HEK293 (cell line): ENCODE data around the gene DDB1.

ENCODE experiments used
- CTCF ChIA-PET: fragments of 350-600 bp; formaldehyde crosslinking; extraction: SDS; loops from one replicate; lab custom pipeline; 2021; ENCODE audit warnings: antibody characterized with exemption; lab: Yijun Ruan, JAX
- POLR2A ChIA-PET: fragments of 300-600 bp; formaldehyde crosslinking; extraction: SDS; loops from one replicate; lab custom pipeline; 2020; ENCODE audit warnings: antibody characterized with exemption, inconsistent platforms; lab: Yijun Ruan, JAX
- H3K27ac ChIP-seq: fragments of 200-500 bp; sonication (Bioruptor generic); 2 replicates; pipeline ENCODE4 v1.5.1; 2014; ENCODE audit warnings: low read depth, low read length, control low read depth, inconsistent platforms; ENCODE audit errors: extremely low read depth
- H3K36me3 ChIP-seq, 2 experiments: fragments of 200-500 bp in 1 of 2; sonication (Bioruptor generic) in 1 of 2; 1 replicate in 1 of 2; 2 replicates in 1 of 2; pipeline ENCODE4 v1.5.1; 2014 to 2017; ENCODE audit warnings: inconsistent platforms in 2 of 2, low read length in 2 of 2; ENCODE audit not compliant: control insufficient read depth in 2 of 2, insufficient read depth in 1 of 2
- H3K4me1 ChIP-seq: fragments of 200-500 bp; sonication (Bioruptor generic); 2 replicates; pipeline ENCODE4 v1.5.1; 2014; ENCODE audit warnings: mild to moderate bottlenecking, low read length, inconsistent platforms; ENCODE audit not compliant: control insufficient read depth, insufficient read depth
- H3K4me3 ChIP-seq: 2 replicates; pipeline ENCODE4 v1.5.1; 2011; ENCODE audit warnings: low read depth, mild to moderate bottlenecking, control low read depth, low read length, moderate library complexity
- H3K9me3 ChIP-seq: fragments of 200-500 bp; sonication (Bioruptor generic); 2 replicates; pipeline ENCODE4 v1.5.1; 2014; ENCODE audit warnings: low read depth, low read length, inconsistent platforms; ENCODE audit not compliant: control insufficient read depth, insufficient read depth
- EGR2 ChIP-seq: fragments of 450-650 bp; formaldehyde crosslinking; IDR thresholded peaks from 2 replicates; pipeline ENCODE4 v1.5.1; 2016; ENCODE audit warnings: low read depth, missing biosample characterization, missing genetic modification characterization
- ELK4 ChIP-seq: IDR thresholded peaks from 2 replicates; pipeline ENCODE4 v1.6.1; 2011; ENCODE audit warnings: mild to moderate bottlenecking, low read depth, low read length, borderline replicate concordance
- KLF17 ChIP-seq: fragments of 450-650 bp; formaldehyde crosslinking; IDR thresholded peaks from 2 replicates; pipeline ENCODE4 v1.5.1; 2016; ENCODE audit warnings: missing biosample characterization, missing genetic modification characterization
- PRDM1 ChIP-seq: fragments of 450-650 bp; formaldehyde crosslinking; IDR thresholded peaks from 2 replicates; pipeline ENCODE4; 2016; ENCODE audit warnings: missing biosample characterization, missing genetic modification characterization
- YY2 ChIP-seq: fragments of 450-650 bp; formaldehyde crosslinking; IDR thresholded peaks from 2 replicates; pipeline ENCODE4 v1.5.1; 2016; ENCODE audit warnings: missing biosample characterization, missing genetic modification characterization
- ZBTB8A ChIP-seq: fragments of 450-650 bp; formaldehyde crosslinking; IDR thresholded peaks from 2 replicates; pipeline ENCODE4 v1.5.1; 2016; ENCODE audit warnings: missing biosample characterization, missing genetic modification characterization
- ZEB2 ChIP-seq: fragments of 450-650 bp; formaldehyde crosslinking; IDR thresholded peaks from 2 replicates; pipeline ENCODE4 v1.5.1; 2016; ENCODE audit warnings: missing biosample characterization, missing genetic modification characterization
- ZFP41 ChIP-seq: fragments of 450-650 bp; formaldehyde crosslinking; IDR thresholded peaks from 2 replicates; pipeline ENCODE4 v1.5.1; 2016; ENCODE audit warnings: missing biosample characterization, missing genetic modification characterization, borderline replicate concordance
- ZNF132 ChIP-seq: fragments of 450-650 bp; formaldehyde crosslinking; IDR thresholded peaks from 2 replicates; pipeline ENCODE4 v1.5.1; 2017; ENCODE audit warnings: missing biosample characterization, missing genetic modification characterization, borderline replicate concordance
- ZNF184 ChIP-seq: fragments of 450-650 bp; IDR thresholded peaks from 2 replicates; pipeline ENCODE4 v1.5.1; 2018; ENCODE audit warnings: missing biosample characterization, mild to moderate bottlenecking, missing genetic modification characterization
- ZNF239 ChIP-seq: fragments of 450-650 bp; formaldehyde crosslinking; IDR thresholded peaks from 2 replicates; pipeline ENCODE4 v1.5.1; 2016; ENCODE audit warnings: missing biosample characterization, missing genetic modification characterization
- ZNF248 ChIP-seq: fragments of 450-650 bp; formaldehyde crosslinking; IDR thresholded peaks from 2 replicates; pipeline ENCODE4 v1.5.1; 2017; ENCODE audit warnings: missing biosample characterization, missing genetic modification characterization
- ZNF274 ChIP-seq, 2 experiments: fragments of 200-500 bp in 1 of 2; fragments of 450-650 bp in 1 of 2; sonication (Bioruptor generic) in 1 of 2; formaldehyde crosslinking in 1 of 2; IDR thresholded peaks; 2 replicates each; pipeline versions ENCODE4 v1.5.1 to v1.6.1; 2014 to 2016; ENCODE audit warnings: borderline replicate concordance in 1 of 2, inconsistent platforms in 1 of 2, low read length in 1 of 2, missing biosample characterization in 1 of 2, missing genetic modification characterization in 1 of 2
- ZNF280D ChIP-seq: fragments of 450-650 bp; formaldehyde crosslinking; IDR thresholded peaks from 2 replicates; pipeline ENCODE4 v1.5.1; 2016; ENCODE audit warnings: missing biosample characterization, missing genetic modification characterization
- ZNF350 ChIP-seq: fragments of 450-650 bp; formaldehyde crosslinking; IDR thresholded peaks from 2 replicates; pipeline ENCODE4 v1.5.0; 2017; ENCODE audit warnings: missing biosample characterization, mild to moderate bottlenecking, missing genetic modification characterization
- ZNF362 ChIP-seq: fragments of 450-650 bp; formaldehyde crosslinking; IDR thresholded peaks from 2 replicates; pipeline ENCODE4 v1.5.1; 2016; ENCODE audit warnings: missing biosample characterization, missing genetic modification characterization
- ZNF366 ChIP-seq: fragments of 450-650 bp; formaldehyde crosslinking; conservative IDR thresholded peaks from 2 replicates; pipeline ENCODE4 v1.5.1; 2016; ENCODE audit warnings: missing biosample characterization, missing genetic modification characterization
- ZNF391 ChIP-seq: fragments of 450-650 bp; formaldehyde crosslinking; IDR thresholded peaks from 2 replicates; pipeline ENCODE4 v1.5.1; 2016; ENCODE audit warnings: low read depth, missing biosample characterization, missing genetic modification characterization, borderline replicate concordance
- ZNF404 ChIP-seq: fragments of 450-650 bp; formaldehyde crosslinking; IDR thresholded peaks from 2 replicates; pipeline ENCODE4 v1.5.1; 2017; ENCODE audit warnings: missing biosample characterization, missing genetic modification characterization
- ZNF426 ChIP-seq: fragments of 450-650 bp; formaldehyde crosslinking; IDR thresholded peaks from 2 replicates; pipeline ENCODE4 v1.5.1; 2017; ENCODE audit warnings: missing biosample characterization, missing genetic modification characterization, mild to moderate bottlenecking, inconsistent platforms, moderate library complexity
- ZNF449 ChIP-seq: fragments of 450-650 bp; formaldehyde crosslinking; IDR thresholded peaks from 2 replicates; pipeline ENCODE4 v1.5.1; 2017; ENCODE audit warnings: missing biosample characterization, mild to moderate bottlenecking, missing genetic modification characterization, moderate library complexity
- ZNF48 ChIP-seq: fragments of 450-650 bp; formaldehyde crosslinking; IDR thresholded peaks from 2 replicates; pipeline ENCODE4 v1.5.1; 2016; ENCODE audit warnings: missing biosample characterization, missing genetic modification characterization
- ZNF530 ChIP-seq: fragments of 450-650 bp; formaldehyde crosslinking; IDR thresholded peaks from 2 replicates; pipeline ENCODE4 v1.5.1; 2016; ENCODE audit warnings: low read depth, missing biosample characterization, missing genetic modification characterization
- ZNF555 ChIP-seq: fragments of 450-650 bp; formaldehyde crosslinking; conservative IDR thresholded peaks from 2 replicates; pipeline ENCODE4 v1.5.1; 2017; ENCODE audit warnings: missing biosample characterization, mild to moderate bottlenecking, missing genetic modification characterization, inconsistent platforms
- ZNF571 ChIP-seq: fragments of 450-650 bp; formaldehyde crosslinking; IDR thresholded peaks from 2 replicates; pipeline ENCODE4 v1.5.0; 2017; ENCODE audit warnings: missing biosample characterization, missing genetic modification characterization
- ZNF585B ChIP-seq: fragments of 450-650 bp; formaldehyde crosslinking; IDR thresholded peaks from 2 replicates; pipeline ENCODE4 v1.5.1; 2016; ENCODE audit warnings: missing biosample characterization, missing genetic modification characterization
- ZNF596 ChIP-seq: fragments of 450-650 bp; IDR thresholded peaks from 2 replicates; pipeline ENCODE4 v1.5.0; 2018; ENCODE audit warnings: missing biosample characterization, mild to moderate bottlenecking, missing genetic modification characterization, moderate library complexity
- ZNF610 ChIP-seq: fragments of 450-650 bp; formaldehyde crosslinking; IDR thresholded peaks from 2 replicates; pipeline ENCODE4 v1.5.1; 2016; ENCODE audit warnings: missing biosample characterization, missing genetic modification characterization, borderline replicate concordance
- ZNF624 ChIP-seq: fragments of 450-650 bp; formaldehyde crosslinking; IDR thresholded peaks from 2 replicates; pipeline ENCODE4 v1.5.1; 2017; ENCODE audit warnings: missing biosample characterization, missing genetic modification characterization
- ZNF677 ChIP-seq: fragments of 450-650 bp; IDR thresholded peaks from 2 replicates; pipeline ENCODE4 v1.5.0; 2018; ENCODE audit warnings: missing biosample characterization, mild to moderate bottlenecking, missing genetic modification characterization, moderate library complexity
- ZSCAN23 ChIP-seq: fragments of 450-650 bp; formaldehyde crosslinking; IDR thresholded peaks from 2 replicates; pipeline ENCODE4 v1.5.1; 2016; ENCODE audit warnings: missing biosample characterization, missing genetic modification characterization

DDB1 gene

GRCh38 chr11:61264371-61264770, 68.5 kb downstream of the DDB1 start:
- ChIA-PET POLR2A (no interaction called here), CTCF (interaction anchor here (1.0 kb wide), 1 partner anchor 10 kb away, joined by 4 read pairs; no protein-coding TSS in a partner anchor)
- H3K4me3 ChIP-seq = no peak overlapping the region
- H3K9me3 ChIP-seq = no peaks in the 10 kb centered on the region
- H3K36me3 ChIP-seq = peaks cover 0 to 5% of the 10 kb centered on the region in 2 experiments; a peak in 2 of 3 replicates
- H3K27ac ChIP-seq = no peak overlapping the region
- no peak for TF ChIP-seq ZEB2 (tag by site-specific recombination)
- no peak for TF ChIP-seq ZNF426
- no peak for TF ChIP-seq KLF17
- TF ChIP-seq ZNF449 (tag by site-specific recombination) = no peak
- TF ChIP-seq ZNF350 = no peak
- TF ChIP-seq ZNF391 (tag by site-specific recombination) = no peak
- no peak for TF ChIP-seq ZNF610
- no peak for TF ChIP-seq ZNF239
- no peak for TF ChIP-seq ZFP41 (tag by site-specific recombination)
- TF ChIP-seq ZNF624 (tag by site-specific recombination) = no peak
- no peak for TF ChIP-seq ZSCAN23 (tag by site-specific recombination)
- no peak for TF ChIP-seq ZNF677
- TF ChIP-seq ZNF184 (tag by site-specific recombination) = no peak
- no peak for TF ChIP-seq ZNF248 (tag by site-specific recombination)
- TF ChIP-seq YY2 = no peak
- no peak for TF ChIP-seq ZNF596 (tag by site-specific recombination)
- TF ChIP-seq ZNF362 (tag by site-specific recombination) = no peak
- no peak for TF ChIP-seq ZNF555
- TF ChIP-seq, all 188 proteins: peak for 0
- H3K4me1 ChIP-seq = no peaks in the 10 kb centered on the region

- TF ChIP-seq ZNF280D (tag by site-specific recombination) (no peak), ZNF571 (tag by site-specific recombination) (no peak), ZNF404 (no peak), ZNF132 (no peak), ZBTB8A (tag by site-specific recombination) (no peak), ELK4 (no peak), PRDM1 (tag by site-specific recombination) (no peak), ZNF530 (tag by site-specific recombination) (no peak), EGR2 (tag by site-specific recombination) (no peak), ZNF274 (IDR thresholded peaks at IDR 0.05; ENCODE audit: low read length) (no peak), ZNF274 (tag by site-specific recombination; IDR thresholded peaks at IDR 0.05; ENCODE audit: borderline replicate concordance) (no peak), ZNF366 (tag by site-specific recombination) (no peak), ZNF48 (no peak), ZNF585B (tag by site-specific recombination) (no peak)
- TF ChIP-seq, all 188 proteins: peak for 0
- no peaks in the 10 kb centered on the region for H3K9me3 ChIP-seq
- POLR2A ChIA-PET = interaction anchor here (1.0 kb wide), 1 partner anchor 22 kb away, joined by 3 read pairs; no protein-coding TSS in a partner anchor
- H3K4me1 ChIP-seq = no peaks in the 10 kb centered on the region
- H3K4me3 ChIP-seq = no peak overlapping the region
- peaks cover 0 to 12% of the 10 kb centered on the region in 2 experiments; a peak in 2 of 3 replicates for H3K36me3 ChIP-seq
- H3K27ac ChIP-seq = no peak overlapping the region
- CTCF ChIA-PET = no interaction called here
These were observed 73.5 kb downstream of the DDB1 start for GRCh38 chr11:61259363-61259762.
